Measurements from ENCODE around the gene BCAS4.
"Not testable (repeated sequence)": the region's sequence is repeated elsewhere in the genome, so short reads cannot be mapped to it uniquely, and the experiment has no call there.

The BCAS4 gene

DNA sequence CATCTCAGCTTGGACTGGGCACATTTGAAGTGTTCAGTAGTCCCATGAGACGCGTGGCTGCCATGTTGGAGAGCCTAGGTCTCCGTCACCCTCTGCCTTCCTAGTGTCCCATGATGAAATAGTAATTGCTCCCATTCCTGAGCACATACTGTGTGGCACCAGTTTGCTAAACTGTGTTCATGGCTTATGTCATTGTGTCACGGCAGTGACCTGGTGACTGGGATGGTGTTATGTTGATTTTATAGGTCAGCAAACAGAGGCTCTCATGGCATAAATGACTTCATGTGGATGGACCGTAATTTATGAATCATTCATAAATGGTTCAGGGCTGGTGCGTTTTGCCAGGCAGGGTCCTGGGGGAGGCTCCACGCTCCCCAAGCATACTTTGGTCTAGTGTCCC is 3.8 kb downstream of the BCAS4 start:
- no peak for DNase-seq (ENCODE audit: low read depth in 3 of 3, low spot score in 1 of 3)

DNA sequence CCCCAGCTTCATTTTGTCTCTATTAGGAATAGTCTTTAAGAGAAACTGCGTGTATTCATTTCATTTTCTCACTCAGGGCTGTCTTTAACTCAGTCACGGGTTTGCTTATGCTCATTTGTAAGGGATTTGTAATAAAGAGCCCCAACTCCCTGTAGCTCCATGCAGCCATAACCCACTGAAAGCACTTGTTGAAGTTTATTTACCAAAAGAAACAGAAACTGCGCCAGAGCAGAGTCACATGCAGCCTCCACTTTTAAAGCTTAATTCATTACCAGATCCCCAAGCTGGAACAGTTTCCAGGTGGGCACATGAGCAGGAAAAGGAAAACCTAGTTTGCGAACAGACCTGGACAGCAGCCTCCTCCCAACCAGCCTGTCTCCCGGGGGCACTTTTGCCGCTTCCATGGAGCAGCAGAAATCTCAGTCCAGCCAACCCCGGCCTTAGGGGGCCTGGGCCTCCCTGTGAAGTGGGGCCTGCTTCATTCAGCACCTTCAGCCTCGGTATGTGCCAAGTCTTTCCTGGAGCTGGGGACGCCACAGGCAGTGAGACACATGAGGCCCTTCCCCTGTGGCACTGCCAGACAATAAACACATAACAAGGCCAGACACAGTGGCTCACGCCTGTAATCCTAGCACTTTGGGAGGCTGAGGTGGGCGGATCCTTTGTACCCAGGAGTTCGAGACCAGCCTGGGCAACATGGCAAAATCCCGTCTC is 4.5 kb downstream of the BCAS4 start:
- no peak for DNase-seq (ENCODE audit: low read depth in 3 of 3, low spot score in 1 of 3)

DNA sequence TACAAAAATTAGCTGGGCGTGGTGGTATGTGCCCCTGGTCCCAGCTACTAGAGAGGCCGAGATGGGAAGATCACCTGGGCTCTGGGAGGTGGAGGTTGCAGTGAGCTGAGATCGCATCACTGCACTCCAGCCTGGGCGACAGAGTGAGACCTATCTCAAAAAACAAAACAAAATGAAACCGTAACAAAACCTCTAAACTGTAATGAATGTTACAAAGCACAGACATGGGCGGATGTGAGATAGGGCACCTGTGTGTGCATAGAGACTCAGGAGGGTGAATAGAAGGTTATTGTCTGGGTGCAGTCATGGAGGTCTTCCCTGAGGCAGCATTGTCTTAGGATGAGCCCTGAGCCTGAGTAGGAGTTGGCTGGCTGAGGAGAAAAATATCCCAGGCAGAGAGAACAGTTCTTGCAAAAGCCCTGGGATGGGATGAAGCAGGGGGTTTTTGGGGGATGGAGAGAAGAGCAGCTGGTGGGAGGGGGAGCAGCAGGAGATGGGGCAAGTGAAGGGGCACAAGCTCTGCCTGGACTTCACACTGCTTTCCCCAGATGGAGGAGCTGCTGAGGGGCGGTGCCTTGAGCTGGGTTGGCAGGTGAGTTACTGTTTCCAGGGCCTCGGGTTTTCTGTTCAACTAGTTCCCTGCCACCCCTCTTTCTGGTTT is 5.2 kb downstream of the BCAS4 start:
- DNase-seq (ENCODE audit: low read depth in 3 of 3, low spot score in 1 of 3) = no peak

DNA sequence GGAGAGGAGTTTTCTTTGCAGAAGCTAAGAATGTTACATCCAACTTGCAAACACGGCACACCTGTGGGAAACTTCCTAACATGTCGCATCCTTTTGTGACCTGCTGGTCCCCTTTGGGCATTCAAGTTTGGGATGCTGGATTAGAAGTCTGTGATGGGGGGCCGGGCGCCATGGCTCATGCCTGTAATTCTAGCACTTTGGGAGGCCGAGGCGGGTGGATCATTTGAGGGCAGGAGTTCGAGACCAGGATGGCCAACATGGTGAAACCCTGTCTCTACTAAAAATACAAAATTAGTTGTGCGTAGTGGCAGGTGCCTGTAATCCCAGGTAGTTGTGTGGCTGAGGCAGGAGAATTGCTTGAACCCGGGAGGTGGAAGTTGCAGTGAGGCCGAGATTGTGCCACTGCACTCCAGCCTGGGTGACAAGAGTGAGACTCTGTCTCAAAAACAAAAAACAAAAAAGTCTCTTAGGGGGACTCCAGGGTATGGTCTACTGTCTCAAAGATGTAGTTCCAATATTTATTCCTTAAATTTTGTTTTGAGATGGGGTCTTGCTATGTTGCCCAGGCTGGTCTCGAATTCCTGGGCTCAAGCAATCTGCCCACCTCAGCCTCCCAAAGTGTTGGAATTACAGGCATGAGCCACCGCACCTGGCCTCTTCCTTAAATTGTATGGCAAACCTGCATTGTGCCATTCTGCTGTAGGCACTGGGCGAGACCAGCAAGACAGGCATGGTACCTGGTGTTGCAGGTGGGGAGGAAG is 6.3 kb downstream of the BCAS4 start:
- not testable (repeated sequence) for DNase-seq (ENCODE audit: low read depth in 3 of 3, low spot score in 1 of 3)

DNA sequence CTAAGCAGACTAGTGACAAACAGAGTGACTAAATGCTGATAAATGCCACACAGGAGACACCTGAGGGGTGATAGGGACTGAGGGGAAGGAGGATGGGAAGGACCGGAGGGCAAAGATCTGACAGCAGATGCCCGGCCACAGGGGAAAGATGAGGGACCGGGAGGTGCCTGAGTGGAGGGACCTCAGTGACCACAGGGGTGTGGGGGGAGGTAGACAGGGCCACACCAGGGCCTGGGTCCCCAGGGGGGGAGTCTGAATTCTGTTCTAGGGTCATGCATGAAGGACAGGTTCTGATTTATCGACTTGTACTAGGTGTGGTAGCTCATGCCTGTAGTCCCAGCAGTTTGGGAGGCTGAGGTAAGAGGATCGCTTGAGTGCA is 6.9 kb downstream of the BCAS4 start:
- DNase-seq (ENCODE audit: low read depth in 3 of 3, low spot score in 1 of 3) = no peak

DNA sequence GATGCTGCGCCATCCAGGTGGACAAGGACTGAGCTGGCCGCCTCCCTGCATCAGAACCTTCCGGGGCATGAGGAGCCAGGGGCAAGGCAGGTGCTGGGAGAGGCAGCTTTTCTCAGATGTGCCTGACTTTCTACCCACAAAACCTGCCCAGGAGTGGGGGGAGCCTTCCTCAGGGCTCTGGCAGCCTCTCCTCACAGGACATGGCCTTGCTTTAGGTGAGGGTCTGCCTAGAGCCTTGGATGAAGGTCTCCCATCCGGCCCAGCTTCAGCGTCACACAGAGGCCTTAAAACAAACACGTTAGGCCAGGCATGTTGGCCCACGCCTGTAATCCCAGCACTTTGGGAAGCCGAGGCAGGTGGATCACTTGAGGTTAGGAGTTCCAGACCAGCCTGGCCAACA is 7.4 kb downstream of the BCAS4 start:
- no peak for DNase-seq (ENCODE audit: low read depth in 3 of 3, low spot score in 1 of 3)

DNA sequence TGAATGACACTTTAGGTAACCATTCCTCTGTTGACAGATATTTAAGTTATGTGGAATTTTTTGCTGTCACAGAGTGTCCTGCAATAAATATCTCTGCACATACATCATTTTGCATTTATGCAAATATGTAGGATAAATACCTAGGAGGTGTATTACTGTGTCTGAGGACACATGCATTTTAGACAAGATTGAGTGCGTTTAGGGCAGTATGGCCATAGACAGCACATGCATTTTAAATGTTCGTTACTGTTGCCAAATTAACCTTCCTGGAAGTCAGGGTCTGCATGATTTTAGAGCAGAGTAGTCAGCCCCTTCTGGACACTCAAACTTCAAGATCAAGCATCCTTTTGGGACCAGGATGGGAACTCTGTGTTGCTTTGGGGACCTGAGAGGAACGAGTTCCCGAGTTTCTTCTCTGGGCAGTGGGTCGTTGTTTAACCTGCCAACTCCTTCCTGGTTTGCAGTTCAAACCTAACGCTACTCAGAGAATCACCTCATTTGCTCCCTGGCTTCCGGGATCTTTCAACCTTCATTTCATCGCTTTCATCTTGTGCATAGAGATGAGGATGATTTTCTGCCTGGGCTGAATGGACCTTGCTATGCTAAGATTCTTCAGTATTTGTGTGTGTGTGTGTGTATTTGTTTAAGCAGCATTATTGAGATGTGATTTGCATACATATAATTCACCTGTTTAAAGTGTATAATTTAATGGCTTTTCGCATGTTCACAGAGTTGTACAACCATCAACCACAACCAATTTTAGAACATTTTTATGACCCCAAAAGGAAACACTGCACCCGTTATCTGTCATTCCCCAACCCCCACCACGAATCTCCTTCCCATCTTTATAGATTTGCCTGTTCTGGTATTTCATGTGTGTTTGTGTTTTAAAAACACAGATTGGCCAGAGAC is 9.8 kb downstream of the BCAS4 start:
- no peak for DNase-seq (ENCODE audit: low read depth in 3 of 3, low spot score in 1 of 3)

DNA sequence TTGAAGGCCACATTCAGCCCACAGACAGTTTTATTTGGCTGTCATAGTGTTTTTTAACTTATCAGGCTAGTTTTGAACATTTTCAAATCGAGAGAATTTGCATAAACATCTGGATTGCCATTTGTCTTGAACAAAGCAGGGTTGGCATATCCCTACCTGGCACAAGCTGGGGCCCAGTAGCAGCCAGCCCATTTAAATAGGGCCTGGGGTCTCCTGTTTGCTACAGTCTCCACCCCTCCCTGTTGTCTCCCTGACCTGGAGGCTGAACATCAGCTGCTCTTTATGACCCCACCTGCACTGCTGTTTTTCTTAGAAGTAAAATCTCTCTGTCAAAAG is 10.5 kb downstream of the BCAS4 start:
- no peak for DNase-seq (ENCODE audit: low read depth in 3 of 3, low spot score in 1 of 3)

DNA sequence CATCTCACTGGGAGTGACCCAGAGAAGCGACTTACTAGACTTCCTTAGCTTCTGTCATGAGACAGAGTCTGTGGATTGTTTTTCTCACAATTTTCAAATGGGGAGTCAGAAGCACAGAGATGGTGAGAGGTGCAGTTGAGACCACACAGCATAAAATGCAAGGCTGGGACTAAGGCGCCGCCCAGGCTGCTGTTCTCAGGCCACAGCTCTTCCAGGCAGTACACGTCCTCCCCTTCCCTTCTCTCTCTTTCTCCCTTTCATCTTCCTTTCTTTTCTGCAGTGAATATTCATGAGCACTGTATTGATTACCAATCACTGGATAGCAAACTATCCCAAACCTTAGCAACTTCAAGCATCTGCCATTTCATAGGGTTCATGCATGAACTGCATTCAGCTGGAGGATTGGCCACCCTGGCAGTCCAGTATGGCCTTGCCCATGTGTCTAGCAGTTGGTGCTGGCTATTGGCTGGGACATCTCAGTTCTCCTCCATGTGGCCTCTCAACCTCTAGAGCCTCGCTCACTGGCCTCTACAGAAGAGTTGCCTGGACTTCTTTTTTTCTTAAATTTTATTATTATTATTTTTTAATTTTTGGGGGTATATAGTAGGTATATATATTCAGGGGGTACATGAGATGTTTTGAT is 11.4 kb downstream of the BCAS4 start:
- no peak for DNase-seq (ENCODE audit: low read depth in 3 of 3, low spot score in 1 of 3)

DNA sequence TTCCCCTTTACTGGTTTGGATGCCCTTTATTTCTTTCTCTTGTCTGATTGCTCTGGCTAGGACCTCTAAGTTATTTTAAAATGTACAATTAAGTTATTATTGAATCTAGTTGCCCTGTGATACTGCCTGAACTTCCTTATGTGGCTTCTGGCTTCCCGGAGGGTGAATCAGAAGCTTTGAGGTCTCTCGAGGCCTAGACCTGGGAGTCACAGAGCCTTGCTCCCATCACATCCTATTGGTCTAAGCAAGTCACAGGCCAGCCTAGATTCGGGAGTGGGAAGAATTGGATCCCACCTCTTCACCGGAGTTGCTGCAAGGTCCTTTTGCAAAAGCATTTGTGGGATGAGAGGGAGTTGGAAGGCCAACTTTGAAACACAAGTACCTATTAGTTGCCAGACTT is 15.2 kb downstream of the BCAS4 start:
- DNase-seq (ENCODE audit: low read depth in 3 of 3, low spot score in 1 of 3) = no peak

DNA sequence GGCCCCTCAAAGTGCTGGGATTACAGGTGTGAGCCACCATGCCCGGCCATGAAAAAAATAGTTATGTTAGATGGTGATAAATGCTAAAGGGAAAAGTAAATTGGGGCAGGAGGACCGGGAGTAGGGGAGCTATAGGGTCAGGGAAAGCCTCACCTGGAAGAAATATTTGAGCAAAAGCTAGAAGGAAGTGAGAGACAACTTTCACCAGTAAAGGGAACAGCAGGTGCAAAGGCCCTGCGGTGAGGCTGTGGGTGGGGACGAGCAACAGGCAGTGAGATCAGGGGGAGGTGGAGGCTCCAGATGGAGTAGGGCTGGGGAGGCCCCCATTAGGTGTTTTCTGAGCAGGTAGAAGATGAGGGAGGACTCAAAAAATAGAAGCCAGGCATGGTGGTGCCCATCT is 16.0 kb downstream of the BCAS4 start:
- no peak for DNase-seq (ENCODE audit: low read depth in 3 of 3, low spot score in 1 of 3)

DNA sequence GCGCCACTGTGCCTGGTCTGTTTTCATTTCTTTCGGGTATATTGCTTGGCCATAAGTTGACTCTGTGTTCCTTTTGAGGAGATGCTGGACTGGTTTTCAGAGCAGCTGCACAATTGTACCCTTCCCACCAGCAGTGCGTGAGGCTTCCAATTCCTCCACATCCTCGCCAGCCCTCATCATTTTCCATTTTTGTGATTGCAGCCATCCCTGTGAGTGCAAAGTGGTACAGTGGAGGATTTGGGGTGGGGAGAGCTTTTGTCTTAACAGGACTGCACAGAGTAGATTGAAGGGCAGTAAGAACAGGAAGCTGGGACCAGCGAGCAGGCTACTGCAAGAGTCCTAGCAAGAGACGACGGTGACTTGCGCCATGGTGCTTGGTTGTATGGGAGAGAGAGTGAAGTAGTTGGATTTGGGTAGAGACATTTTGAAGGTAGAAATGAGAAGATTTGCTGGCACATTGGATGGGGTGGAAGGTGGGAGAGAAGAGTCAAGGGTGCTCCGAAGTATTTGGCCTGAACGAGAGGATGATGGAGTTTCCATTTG is 18.3 kb downstream of the BCAS4 start:
- DNase-seq (ENCODE audit: low read depth in 3 of 3, low spot score in 1 of 3) = no peak

DNA sequence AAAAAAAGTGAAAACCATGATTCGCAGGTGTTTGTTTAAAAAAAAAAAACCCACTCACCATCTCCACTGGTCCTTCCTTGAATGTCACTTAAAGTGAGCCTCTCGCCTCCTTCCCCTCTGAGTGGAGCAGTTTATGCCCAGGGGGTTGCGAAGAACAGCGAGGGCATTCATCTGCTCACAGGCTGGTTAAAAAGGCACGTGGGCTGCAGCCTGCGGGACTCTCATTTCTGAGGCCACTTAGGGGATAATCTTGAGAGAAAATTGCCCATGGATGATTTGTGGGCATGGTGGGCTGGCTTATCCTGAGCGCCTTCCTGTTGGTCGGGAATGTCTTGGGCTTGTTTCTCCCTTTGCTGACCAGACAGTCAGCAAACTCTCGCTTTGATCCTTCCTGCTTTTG is 18.9 kb downstream of the BCAS4 start:
- no peak for DNase-seq (ENCODE audit: low read depth in 3 of 3, low spot score in 1 of 3)

DNA sequence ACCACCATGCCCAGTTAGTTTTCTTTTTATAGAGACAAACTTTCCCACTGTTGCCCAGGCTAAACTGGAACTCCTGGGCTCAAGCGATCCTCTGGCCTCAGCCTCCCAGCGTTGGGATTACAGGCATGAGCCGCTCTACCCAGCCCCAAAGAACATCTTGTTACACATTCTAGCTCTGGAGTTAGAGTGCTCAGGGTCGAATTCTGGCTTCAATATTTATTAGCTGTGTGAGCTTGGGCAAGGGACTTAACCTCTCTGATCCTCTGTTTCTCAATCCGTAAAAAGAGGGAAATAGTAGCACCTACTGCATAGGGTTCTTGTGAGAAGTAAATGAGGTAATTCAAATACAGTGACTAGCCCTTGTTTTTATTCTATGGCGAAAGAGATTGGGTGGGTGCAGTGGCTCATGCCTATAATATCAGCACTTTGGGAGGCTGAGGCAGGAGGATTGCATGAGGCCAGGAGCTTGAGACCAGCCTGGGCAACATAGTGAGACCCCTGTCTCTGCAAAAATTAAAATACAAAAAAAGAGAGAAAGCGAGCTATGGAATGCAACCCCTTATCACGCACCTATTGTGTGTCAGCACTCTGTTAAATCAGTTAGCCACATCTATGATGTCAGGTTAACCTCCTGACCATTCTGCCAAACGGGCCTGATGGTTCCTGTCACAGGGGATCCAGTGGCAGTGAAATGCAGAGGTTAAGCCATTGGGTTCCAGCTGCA is 19.7 kb downstream of the BCAS4 start:
- DNase-seq (ENCODE audit: low read depth in 3 of 3, low spot score in 1 of 3) = no peak

DNA sequence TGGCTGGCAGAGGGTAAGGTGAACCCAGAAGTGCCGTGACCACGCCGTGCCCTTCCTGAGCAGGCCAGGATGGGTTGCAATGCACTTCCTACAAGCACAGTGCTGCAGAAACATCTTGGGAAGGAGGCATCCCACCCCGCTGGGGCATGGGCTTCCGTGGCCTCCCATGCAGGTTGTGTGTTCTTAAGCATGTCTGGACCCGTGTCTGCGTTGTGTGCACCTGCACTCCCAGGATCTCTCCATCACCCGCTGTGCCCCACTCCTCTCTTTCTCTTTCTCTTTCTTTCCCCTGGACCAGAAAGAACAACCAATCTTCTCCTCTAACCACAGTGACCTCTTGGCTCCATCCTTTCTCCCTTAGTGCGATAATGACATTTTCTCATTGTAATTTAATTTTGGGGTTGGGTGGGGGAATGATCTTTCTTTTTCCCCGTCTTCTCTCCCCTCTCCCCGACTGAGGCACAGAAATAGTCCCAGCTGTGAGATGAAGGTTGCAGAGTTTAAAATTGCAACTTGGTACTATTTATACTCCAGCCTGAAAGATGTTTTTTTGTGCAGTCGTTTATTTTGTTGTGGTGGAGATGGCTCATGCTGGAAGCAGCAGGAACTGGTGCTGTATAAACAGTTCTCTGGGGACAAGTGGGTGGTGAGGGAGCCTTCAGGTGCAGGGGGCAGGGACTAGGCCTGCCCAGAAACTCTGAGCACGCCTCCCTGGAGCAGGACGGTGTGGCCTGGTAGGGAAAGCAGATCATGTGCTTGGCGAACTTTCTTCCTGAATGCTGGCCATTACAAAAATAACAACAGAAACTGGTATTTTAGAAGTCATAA is 20.5 kb downstream of the BCAS4 start:
- no peak for DNase-seq (ENCODE audit: low read depth in 3 of 3, low spot score in 1 of 3)

DNA sequence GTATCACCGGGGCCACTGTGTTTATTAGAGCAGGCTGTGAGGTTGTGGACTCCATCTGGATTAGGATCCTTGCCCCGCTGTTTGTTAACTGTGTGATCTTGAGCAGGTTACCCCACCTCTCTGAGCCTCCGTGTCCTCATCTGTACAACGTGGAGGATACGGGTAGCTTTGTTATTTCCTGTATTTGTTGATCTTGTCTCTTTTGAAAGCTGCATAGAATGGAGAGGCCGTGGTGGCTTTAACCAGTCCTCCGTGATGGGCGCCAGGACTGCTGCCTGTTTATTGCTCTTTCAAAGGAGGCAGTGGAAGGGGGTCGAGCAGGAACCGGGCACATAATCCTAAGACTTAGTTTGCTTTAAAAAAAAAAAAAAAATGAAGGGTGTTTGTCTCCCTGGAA is 22.9 kb downstream of the BCAS4 start:
- no peak for DNase-seq (ENCODE audit: low read depth in 3 of 3, low spot score in 1 of 3)

DNA sequence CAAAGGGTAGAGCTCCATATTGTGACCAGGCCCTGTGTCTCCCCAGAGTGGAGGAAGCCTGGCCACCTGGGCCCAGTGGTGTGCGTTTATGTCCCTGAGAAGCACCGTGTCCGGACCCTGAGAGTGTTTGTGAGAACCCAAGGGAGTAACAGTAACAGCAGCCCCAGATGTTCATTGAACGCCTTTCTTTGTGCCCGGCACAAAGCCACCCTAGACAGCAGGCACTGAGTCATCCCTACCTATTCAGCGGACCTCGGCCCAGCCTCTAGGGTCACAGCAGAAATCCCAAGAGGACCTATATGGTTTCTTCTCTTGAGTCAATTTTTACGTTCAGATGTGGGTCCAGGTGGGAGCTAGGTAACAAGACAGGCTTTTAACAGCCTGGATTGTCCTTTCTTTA is 24.5 kb downstream of the BCAS4 start:
- DNase-seq (ENCODE audit: low read depth in 3 of 3, low spot score in 1 of 3) = no peak

DNA sequence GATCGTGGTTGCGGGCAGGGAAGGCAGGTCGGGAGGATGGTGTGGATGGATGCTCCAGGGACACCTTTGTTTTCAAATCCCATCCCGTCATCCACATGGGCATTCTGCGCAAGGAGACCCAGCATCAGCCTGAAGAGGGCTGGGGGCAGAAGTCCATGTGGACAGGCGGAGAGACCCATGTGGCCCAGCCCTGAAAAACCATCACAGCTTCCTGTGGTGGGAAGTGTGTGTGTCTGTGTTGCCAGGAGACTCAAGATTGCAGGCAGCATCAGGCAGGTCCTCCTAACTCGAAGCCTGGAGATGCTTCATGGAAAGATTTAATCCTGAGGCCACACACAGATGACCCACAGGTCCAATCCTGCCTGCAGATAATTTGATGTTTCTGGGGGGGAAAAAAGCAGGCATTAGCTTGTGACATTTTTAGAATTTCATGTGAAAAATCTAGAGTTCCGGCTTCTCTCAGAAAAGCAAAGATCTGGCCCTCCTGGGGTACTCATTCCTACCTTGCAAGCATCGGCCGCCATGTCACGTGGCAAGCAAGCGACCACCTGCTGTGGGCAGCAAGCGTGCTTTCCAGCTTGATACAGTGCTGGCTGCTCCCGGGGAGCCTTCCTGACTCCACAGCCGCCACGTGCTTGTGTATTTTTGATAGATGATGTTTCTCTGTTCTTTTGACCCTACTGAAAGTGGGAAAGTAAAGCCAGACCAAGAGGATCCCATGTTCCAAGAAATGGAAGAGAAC is 25.8 kb downstream of the BCAS4 start:
- DNase-seq (ENCODE audit: low read depth in 3 of 3, low spot score in 1 of 3) = no peak
